HG03439 (cell line): ENCODE results near the gene ACP4.
"Not testable (repeated sequence)": the region's sequence is repeated elsewhere in the genome, so short reads cannot be mapped to it uniquely, and the experiment has no call there.

ENCODE experiments used
- ATAC-seq: cut with Tn5 transposase; IDR thresholded peaks from one replicate; pipeline ENCODE4 v1.9.1; 2021; ENCODE audit warnings: mild to moderate bottlenecking, moderate library complexity; ENCODE audit not compliant: unreplicated experiment

Gene ACP4, protein sequence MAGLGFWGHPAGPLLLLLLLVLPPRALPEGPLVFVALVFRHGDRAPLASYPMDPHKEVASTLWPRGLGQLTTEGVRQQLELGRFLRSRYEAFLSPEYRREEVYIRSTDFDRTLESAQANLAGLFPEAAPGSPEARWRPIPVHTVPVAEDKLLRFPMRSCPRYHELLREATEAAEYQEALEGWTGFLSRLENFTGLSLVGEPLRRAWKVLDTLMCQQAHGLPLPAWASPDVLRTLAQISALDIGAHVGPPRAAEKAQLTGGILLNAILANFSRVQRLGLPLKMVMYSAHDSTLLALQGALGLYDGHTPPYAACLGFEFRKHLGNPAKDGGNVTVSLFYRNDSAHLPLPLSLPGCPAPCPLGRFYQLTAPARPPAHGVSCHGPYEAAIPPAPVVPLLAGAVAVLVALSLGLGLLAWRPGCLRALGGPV

DNA sequence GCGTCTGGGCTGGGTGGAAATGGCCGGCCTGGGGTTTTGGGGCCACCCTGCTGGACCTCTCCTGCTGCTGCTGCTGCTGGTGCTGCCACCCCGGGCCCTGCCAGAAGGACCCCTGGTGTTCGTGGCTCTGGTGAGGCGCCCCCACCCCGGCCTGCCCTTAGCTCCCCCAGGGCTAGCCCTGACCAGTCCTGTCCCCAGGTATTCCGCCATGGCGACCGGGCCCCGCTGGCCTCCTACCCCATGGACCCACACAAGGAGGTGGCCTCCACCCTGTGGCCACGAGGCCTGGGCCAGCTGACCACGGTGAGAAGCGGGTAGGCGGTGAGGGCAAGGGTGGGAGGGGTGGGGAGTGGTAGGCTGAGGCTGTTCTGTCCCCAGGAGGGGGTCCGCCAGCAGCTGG lies at the start of gene ACP4:
Gene ACP4 (plus strand): TSS at position 20 of the 400 bp plus-strand sequence. CDS start 0 bp downstream, at position 20.
- no peak for ATAC-seq

DNA sequence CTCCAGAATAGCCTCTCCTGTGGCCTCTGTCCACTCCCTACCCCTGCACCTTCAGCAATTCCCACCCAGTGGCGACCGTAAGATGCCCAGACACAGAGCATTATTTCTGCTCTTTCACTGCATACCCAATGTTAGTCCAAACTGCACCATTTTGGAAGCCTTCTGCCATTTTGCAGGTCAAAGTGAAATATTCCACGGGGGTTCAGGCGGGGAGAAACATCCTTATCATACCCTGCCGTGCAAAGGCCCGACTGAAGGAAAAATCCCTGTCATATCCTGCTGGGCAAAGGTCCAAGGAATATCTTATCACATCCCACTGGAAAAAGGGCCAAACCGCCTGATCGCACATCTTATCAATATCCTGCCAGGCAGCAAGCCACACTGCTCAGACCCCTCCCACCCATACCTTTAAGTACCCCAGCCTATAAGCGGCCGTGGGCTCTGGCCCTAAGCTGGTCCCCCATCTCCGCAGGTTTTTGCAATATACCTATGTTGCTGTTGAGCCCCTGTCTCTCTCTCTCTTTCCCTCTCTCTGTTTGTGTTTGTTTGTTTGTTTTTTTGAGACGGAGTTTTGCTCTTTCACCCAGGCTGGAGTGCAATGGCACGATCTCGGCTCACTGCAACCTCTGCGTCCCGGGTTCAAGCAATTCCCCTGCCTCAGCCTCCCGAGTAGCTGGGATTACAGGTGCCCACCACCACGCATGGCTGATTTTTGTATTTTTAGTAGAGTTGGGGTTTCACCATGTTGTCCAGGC lies 48.9 kb upstream of the ACP4 start:
- no peak for ATAC-seq

DNA sequence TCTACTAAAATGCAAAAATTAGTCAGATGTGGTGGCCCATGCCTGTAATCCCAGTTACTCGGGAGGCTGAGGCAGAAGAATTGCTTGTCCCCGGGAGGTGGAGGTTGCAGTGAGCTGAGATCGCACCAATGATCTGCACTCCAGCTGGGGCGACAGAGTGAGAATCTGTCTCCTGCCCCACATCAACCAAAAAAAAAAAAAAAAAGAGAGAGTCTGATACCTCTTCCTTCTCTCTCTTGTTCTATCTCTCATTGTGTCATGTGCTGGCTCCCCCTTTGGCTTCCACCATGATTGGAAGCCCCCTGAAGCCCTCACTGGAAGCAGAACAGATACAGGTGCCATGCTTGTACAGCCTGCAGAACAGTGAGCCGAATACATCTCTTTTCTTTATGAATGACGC lies 46.7 kb upstream of the ACP4 start:
- no peak for ATAC-seq

DNA sequence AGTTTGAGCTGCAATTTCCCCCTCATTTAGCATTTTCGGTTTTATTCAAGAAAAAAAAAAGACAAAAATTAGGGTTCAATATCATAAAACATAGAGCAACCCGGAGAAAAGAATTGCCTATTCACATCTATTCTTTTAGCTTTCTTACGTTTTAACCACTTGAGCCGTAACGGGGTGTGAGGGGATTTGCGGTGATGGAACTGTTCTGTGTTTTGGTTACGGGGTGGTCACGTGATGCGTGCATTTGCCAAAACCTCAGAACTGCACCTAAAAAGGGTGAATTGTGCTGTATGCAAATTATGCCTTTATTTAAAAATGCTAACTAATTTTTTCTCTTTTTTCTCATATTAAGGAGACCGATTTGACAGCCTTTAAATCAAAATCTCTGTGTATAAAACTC lies 45.0 kb upstream of the ACP4 start:
- no peak for ATAC-seq

DNA sequence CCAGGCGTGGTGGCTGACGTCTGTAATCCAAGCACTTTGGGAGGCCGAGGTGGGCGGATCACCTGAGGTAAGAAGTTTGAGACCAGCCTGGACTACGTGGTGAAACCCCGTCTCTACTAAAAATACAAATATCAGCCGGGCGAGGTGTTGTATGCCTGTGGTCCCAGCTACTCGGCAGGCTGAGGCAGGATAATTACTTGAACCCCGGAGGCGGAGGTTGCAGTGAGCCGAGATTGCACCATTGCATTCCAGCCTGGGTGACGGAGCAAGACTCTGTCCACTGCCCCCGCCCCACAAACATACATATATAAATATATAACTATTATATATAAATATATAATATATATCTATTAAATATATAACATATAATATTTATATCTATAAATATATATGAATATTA lies 43.1 kb upstream of the ACP4 start:
- ATAC-seq: not testable (repeated sequence)

DNA sequence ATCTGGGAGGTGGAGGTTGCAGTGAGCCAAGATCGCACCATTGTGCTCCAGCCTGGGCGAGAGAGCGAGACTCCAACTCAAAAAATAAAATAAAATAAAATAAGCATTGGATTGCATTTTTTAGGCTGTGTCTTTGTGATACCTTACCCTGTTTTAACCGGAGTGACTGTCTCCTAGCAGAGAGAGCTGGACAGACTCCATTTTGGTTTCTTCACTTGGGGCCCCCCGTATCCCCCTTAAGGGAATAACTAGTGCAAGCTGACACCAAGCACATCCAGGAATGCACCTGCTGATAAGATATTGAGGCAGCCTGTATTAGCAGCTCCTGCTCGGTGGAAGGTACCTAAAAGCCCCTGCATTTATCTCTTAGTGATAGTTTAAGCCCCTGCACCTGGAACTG lies 40.7 kb upstream of the ACP4 start:
- ATAC-seq: no peak

DNA sequence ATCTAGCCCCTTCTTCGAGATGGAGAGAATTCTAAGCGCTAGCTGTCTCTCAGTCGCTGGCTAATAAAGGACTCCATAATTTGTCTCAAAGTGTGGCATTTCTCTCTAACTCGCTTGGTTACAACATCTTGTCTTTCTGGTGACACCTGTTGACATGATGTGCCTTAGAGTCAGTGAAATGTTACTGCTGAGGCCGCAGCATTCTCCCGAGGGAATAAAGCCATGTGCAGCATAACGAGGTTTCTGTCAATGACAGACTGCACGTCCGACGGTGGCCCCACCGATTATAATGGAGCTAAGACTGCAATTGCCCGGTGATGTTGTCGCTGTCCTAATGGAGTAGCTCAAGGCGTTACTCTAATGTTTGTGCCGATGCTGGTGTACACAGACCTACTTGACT lies 40.2 kb upstream of the ACP4 start:
- ATAC-seq: no peak

DNA sequence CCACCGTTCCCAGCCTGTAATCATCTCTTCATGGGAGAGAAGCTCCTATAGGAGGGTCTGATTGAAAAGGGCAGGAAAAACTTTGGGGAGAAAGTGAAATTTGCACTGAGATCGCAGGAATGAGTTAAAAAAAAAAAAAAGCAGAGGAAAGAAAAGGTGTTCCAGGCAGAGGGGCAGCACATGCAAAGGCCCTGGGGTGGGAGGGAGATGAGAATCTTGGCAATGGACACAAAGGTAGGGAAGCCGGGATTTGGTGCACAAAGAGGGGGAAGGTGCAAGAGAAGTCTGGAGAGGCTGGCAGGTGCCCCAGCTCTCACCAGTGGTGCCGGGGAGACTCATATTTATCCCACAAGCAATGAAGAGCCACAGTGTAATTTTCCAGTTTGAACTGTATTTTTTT lies 36.3 kb upstream of the ACP4 start:
- no peak for ATAC-seq

DNA sequence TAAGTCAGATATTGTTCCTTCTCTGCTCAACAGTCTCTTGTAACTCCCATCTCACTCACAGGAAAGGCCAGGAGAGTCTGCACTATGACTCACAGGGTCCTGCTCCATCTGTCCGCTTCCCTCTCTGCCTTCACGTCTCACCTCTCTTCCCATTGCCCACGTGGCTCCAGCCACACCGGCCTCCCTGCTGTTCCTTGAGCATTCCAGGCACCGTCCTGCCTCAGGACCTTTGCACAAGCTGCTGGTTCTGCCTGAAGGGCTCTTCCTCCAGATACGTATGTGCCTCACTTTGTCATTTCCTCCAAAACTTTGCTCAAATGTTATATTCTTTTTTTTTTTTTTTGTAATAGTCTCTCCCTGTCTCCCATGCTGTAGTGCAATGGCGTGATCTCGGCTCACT lies 34.0 kb upstream of the ACP4 start:
- ATAC-seq: not testable (repeated sequence)

DNA sequence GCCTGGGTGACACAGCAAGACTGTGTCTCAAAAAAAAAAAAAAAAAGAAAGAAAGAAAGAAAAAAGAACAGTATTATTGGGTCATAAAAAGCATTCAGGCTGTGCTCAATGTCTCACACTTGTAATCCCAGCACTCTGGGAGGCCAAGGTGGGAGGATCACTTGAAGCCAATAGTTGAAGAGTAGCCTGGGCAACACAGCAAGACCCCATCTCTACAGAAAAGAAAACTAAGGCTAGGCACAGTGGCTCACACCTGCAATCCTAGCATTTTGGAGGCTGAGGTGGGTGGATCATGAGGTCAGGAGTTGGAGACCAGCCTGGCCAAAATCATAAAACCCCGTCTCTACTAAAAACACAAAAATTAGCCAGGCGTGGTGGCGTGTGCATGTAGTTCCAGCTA lies 32.6 kb upstream of the ACP4 start:
- not testable (repeated sequence) for ATAC-seq

DNA sequence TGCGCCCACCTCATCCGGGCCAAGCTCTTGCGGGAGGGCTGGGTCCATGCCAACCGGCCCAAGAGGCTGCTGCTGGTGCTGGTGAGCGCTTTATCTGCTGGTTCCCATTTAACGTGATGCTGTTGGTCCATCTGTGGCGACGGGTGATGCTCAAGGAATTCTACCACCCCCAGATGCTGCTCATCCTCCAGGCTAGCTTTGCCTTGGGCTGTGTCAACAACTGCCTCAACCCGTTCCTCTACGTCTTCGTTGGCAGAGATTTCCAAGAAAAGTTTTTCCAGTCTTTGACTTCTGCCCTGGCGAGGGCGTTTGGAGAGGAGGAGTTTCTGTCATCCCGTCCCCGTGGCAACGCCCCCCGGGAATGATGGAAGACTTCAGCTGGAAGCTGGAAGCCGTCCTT lies 31.1 kb upstream of the ACP4 start:
- not testable (repeated sequence) for ATAC-seq

DNA sequence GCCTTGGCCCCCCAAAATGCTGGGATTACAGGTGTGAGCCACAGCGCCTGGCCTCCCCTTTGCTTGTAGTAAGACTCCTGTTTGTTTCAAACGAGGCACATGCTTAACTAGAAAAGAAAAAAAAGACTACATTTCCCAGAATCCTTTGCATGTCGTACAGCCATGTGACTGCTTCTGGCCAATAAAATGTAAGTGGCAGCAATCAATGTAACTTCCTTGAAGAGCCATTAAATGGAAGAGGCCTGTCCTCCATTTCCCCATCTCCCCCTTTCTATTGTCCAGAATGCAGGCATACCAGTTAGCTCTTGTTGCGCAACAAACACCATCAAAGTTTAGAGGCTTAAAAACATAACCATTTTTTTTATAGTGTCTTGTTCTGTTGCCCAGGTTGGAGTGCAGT lies 30.3 kb upstream of the ACP4 start:
- ATAC-seq: no peak

DNA sequence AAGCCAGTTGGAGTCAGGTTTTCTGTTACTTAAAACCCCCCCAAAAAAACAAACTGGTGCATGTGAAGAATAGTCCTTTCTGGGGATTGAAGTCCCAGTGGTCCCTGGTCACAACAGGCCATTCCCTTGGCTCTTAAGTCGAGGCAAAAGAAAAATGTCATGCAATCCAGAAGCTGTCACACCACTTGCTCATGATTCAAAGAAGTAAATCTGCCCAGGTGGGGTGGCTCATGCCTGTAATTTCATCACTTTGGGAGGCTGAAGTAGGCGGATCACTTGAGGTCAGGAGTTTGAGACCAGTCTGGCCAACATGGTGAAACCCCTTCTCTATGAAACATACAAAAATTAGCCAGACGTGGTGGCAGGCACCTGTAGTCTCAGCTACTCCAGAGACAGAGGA lies 28.7 kb upstream of the ACP4 start:
- not testable (repeated sequence) for ATAC-seq

DNA sequence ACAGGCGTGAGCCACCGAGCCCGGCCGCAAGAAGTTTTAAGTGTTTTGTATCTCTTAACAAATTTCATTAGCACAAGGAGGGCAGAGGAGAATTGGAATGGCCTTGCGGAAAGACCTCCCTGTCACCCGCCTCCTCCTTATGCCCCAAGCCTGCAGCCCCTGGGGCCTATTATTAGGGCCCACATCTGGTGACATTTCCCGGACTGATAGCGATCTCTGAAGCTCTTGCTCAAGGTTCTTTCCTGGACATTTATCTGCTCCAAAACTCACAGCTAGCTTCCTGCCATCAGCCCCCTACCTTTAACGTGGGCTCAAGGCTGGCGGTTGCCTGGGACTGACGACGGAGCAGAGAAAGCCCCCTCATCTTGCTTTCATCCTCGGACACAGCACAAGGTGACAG lies 26.7 kb upstream of the ACP4 start:
- ATAC-seq: not testable (repeated sequence)

DNA sequence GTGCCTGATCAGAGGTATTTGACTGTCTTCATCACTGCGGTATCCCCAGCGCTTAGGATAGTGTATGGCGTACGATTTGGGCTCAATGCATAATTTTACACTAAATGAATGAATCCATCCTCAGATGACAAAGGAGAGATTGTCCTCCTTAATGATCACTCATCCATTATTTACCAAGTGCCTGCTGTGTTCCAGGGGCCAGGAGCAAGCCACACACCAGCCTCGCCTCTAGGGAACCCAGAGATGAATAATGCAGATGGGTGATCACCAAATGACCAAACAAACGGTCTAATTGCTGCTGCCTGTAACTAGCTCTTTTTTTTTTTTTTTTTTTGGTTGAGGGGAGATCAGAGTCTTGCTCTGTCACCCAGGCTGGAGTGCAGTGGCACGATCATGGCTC lies 25.8 kb upstream of the ACP4 start:
- no peak for ATAC-seq

DNA sequence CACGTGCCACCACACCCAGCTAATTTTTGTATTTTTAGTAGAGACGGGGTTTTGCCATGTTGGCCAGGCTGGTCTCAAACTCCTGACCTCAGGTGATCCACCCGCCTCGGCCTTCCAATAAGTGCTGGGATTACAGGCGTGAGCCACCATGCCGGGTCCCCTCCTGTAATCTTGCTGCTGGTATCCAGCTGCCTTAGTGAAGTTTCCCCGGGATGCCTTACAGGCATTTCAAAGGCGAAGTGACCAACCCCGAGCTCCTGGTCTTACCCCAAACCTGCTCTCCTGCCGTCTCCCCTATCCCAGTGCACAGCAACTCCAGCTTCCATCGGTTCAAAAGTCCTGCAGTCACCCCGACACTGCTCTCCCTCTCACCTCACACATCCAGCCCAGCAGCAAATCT lies 23.5 kb upstream of the ACP4 start:
- ATAC-seq: not testable (repeated sequence)

DNA sequence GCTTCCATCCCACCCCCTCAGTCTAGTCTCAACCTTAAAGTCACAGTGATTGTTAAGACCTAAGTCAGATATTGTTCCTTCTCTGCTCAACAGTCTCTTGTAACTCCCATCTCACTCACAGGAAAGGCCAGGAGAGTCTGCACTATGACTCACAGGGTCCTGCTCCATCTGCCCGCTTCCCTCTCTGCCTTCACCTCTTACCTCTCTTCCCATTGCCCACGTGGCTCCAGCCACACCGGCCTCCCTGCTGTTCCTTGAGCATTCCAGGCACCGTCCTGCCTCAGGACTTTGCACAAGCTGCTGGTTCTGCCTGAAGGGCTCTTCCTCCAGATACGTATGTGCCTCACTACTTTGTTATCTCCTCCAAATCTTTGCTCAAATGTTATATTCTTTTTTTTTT lies 23.0 kb upstream of the ACP4 start:
- ATAC-seq: not testable (repeated sequence)

DNA sequence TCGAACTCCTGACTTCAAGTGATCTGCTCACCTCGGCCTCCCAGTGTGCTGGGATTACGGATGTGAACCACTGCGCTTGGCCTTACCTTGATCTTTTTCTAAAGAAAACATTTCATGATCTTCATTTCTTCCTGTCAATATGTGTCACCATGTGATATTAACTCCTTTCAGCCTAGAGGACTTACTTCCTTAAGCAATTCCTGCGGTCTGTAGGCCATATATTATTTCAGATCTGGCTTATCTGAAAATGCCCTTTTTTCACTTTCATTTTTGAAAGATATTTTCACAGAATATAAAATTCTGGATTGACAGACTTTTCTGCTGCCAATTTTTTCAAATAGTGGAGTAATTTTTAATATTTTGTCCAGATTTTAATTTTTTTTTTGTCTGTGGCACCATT lies 21.9 kb upstream of the ACP4 start:
- no peak for ATAC-seq

DNA sequence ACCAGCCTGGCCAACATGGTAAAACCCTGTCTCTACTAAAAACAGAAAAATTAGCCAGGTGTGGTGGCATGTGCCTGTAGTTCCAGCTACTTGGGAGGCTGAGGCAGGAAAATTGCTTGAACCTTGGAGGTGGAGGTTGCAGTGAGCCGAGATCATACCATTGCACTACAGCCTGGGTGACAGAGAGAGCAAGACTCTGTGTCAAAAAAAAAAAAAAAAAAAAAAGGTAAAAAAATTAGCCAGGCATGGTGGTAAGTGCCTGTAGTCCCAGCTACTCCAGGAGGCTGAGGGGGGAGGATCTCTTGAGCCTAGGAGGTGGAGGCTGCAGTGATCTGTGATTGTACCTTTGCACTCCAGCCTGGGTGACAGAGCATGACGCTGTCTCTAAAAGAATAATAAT lies 20.1 kb upstream of the ACP4 start, which contains the start of gene GPR32:
Gene GPR32 (plus strand): TSS at position 301 of the 400 bp plus-strand sequence. CDS start 137 bp downstream, outside the sequence.
- not testable (repeated sequence) for ATAC-seq

DNA sequence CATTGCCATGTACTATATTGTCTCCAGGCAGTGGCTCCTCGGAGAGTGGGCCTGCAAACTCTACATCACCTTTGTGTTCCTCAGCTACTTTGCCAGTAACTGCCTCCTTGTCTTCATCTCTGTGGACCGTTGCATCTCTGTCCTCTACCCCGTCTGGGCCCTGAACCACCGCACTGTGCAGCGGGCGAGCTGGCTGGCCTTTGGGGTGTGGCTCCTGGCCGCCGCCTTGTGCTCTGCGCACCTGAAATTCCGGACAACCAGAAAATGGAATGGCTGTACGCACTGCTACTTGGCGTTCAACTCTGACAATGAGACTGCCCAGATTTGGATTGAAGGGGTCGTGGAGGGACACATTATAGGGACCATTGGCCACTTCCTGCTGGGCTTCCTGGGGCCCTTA lies 19.3 kb upstream of the ACP4 start:
- ATAC-seq: no peak

DNA sequence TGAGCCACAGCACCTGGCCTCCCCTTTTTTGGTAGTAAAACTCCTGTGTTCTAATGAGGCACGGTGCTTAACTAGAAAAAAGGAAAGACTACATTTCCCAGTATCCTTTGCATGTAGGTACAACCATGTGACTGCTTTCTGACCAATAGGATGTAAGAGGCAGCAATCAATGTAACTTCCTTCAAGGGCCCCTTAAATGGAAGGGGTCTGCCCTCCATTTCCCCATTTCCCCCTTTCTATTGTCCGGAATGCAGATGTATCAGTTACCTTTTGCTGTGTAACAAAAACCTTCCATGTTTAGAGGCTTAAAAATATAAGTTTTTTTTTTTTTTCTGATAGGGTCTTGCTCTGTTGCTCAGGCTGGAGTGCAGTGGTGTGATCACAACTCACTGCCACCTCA lies 17.7 kb upstream of the ACP4 start:
- ATAC-seq: no peak

DNA sequence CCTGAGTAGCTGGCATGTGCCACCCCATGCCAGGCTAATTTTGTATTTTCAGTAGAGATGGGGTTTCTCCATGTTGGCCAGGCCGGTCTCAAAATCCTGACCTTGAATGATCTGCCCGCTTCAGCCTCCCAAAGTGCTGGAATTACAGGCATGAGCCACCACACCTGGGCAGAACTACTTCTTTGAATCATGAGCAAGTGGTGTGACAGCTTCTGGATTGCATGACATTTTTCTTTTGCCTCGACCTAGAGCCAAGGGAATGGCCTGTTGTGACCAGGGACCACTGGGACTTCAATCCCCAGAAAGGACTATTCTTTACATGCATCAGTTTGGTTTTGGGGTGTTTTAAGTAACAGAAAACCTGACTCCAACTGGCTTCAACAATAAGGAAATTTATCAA lies 17.3 kb upstream of the ACP4 start:
- not testable (repeated sequence) for ATAC-seq
